ENCODE data around the gene MFSD12.
"Not testable (repeated sequence)": the region's sequence is repeated elsewhere in the genome, so short reads cannot be mapped to it uniquely, and the experiment has no call there.

The MFSD12 gene

GRCh38 chr19:3509566-3509989 is 47.8 kb downstream of the MFSD12 start:
- H3K4me1 ChIP-seq (ENCODE audit: control insufficient read depth, insufficient read depth, low read length) = 0 out of 2 replicates have a peak, but pooled peaks cover 2% of the 10 kb centered on the region
- H3K27me3 ChIP-seq (ENCODE audit: control insufficient read depth, insufficient read depth, low read length) = no peaks in the 10 kb centered on the region
- no peak overlapping the region for H3K27ac ChIP-seq (ENCODE audit: low read depth, low read length)
- no peak overlapping the region for H3K9ac ChIP-seq (ENCODE audit: low read depth, low read length)
- peaks cover 12% of the 10 kb centered on the region for H3K36me3 ChIP-seq (ENCODE audit: control insufficient read depth, insufficient read depth, low read length)
- H3K4me3 ChIP-seq (ENCODE audit: low read depth, low read length) = no peak overlapping the region
- no peaks in the 10 kb centered on the region for H3K9me3 ChIP-seq (ENCODE audit: control insufficient read depth, insufficient read depth, low read length)

- 0 out of 2 replicates have a peak, but pooled peaks cover 2% of the 10 kb centered on the region for H3K4me1 ChIP-seq (ENCODE audit: control insufficient read depth, insufficient read depth, low read length)
- H3K27me3 ChIP-seq (ENCODE audit: control insufficient read depth, insufficient read depth, low read length) = no peaks in the 10 kb centered on the region
- no peak overlapping the region for H3K4me3 ChIP-seq (ENCODE audit: low read depth, low read length)
- H3K9ac ChIP-seq (ENCODE audit: low read depth, low read length) = no peak overlapping the region
- H3K36me3 ChIP-seq (ENCODE audit: control insufficient read depth, insufficient read depth, low read length) = peaks cover 12% of the 10 kb centered on the region
- H3K27ac ChIP-seq (ENCODE audit: low read depth, low read length) = no peak overlapping the region
- no peaks in the 10 kb centered on the region for H3K9me3 ChIP-seq (ENCODE audit: control insufficient read depth, insufficient read depth, low read length)
Measured at GRCh38 chr19:3508771-3509535, 48.4 kb downstream of the MFSD12 start.

- H3K4me3 ChIP-seq (ENCODE audit: low read depth, low read length); H3K9me3 ChIP-seq (ENCODE audit: control insufficient read depth, insufficient read depth, low read length); H3K4me1 ChIP-seq (ENCODE audit: control insufficient read depth, insufficient read depth, low read length); H3K27ac ChIP-seq (ENCODE audit: low read depth, low read length); H3K9ac ChIP-seq (ENCODE audit: low read depth, low read length); H3K27me3 ChIP-seq (ENCODE audit: control insufficient read depth, insufficient read depth, low read length): not testable (repeated sequence)
- peaks cover 12% of the 10 kb centered on the region for H3K36me3 ChIP-seq (ENCODE audit: control insufficient read depth, insufficient read depth, low read length)
Measured at GRCh38 chr19:3508121-3508661, 49.2 kb downstream of the MFSD12 start.

- 0 out of 2 replicates have a peak, but pooled peaks cover 2% of the 10 kb centered on the region for H3K4me1 ChIP-seq (ENCODE audit: control insufficient read depth, insufficient read depth, low read length)
- H3K27ac ChIP-seq (ENCODE audit: low read depth, low read length) = peak overlapping the region; percentile 58
- H3K4me3 ChIP-seq (ENCODE audit: low read depth, low read length) = peak overlapping the region; percentile 77
- no peaks in the 10 kb centered on the region for H3K27me3 ChIP-seq (ENCODE audit: control insufficient read depth, insufficient read depth, low read length)
- H3K9ac ChIP-seq (ENCODE audit: low read depth, low read length) = no peak overlapping the region
- H3K9me3 ChIP-seq (ENCODE audit: control insufficient read depth, insufficient read depth, low read length) = no peaks in the 10 kb centered on the region
- peaks cover 12% of the 10 kb centered on the region for H3K36me3 ChIP-seq (ENCODE audit: control insufficient read depth, insufficient read depth, low read length)
Measured at GRCh38 chr19:3507371-3508120, 49.8 kb downstream of the MFSD12 start.

- Histone ChIP-seq H3K4me1 (ENCODE audit: control insufficient read depth, insufficient read depth, low read length) (0 out of 2 replicates have a peak, but pooled peaks cover 2% of the 10 kb centered on the region), H3K27me3 (ENCODE audit: control insufficient read depth, insufficient read depth, low read length) (no peaks in the 10 kb centered on the region), H3K9ac (ENCODE audit: low read depth, low read length) (no peak overlapping the region), H3K27ac (ENCODE audit: low read depth, low read length) (peak overlapping the region; percentile 63), H3K4me3 (ENCODE audit: low read depth, low read length) (peak overlapping the region; percentile 77), H3K36me3 (ENCODE audit: control insufficient read depth, insufficient read depth, low read length) (peaks cover 12% of the 10 kb centered on the region), H3K9me3 (ENCODE audit: control insufficient read depth, insufficient read depth, low read length) (no peaks in the 10 kb centered on the region)
Measured at GRCh38 chr19:3506384-3507340, 50.7 kb downstream of the MFSD12 start.

GRCh38 chr19:3505598-3506383 is 51.6 kb downstream of the MFSD12 start, which contains the start of gene FZR1:
Gene FZR1 (plus strand): TSS chr19:3506311. CDS start chr19:3522990, 16,679 bp downstream.
- Histone ChIP-seq H3K36me3 (ENCODE audit: control insufficient read depth, insufficient read depth, low read length) (peaks cover 12% of the 10 kb centered on the region), H3K9me3 (ENCODE audit: control insufficient read depth, insufficient read depth, low read length) (no peaks in the 10 kb centered on the region), H3K9ac (ENCODE audit: low read depth, low read length) (peak within 1 kb of the TSS; percentile 86), H3K4me1 (ENCODE audit: control insufficient read depth, insufficient read depth, low read length) (0 out of 2 replicates have a peak, but pooled peaks cover 2% of the 10 kb centered on the region), H3K4me3 (ENCODE audit: low read depth, low read length) (peak within 1 kb of the TSS; percentile 77), H3K27ac (ENCODE audit: low read depth, low read length) (peak within 1 kb of the TSS; percentile 96), H3K27me3 (ENCODE audit: control insufficient read depth, insufficient read depth, low read length) (no peaks in the 10 kb centered on the region)

- Histone ChIP-seq H3K9ac (ENCODE audit: low read depth, low read length) (no peak overlapping the region), H3K4me1 (ENCODE audit: control insufficient read depth, insufficient read depth, low read length) (0 out of 2 replicates have a peak, but pooled peaks cover 2% of the 10 kb centered on the region), H3K9me3 (ENCODE audit: control insufficient read depth, insufficient read depth, low read length) (no peaks in the 10 kb centered on the region), H3K4me3 (ENCODE audit: low read depth, low read length) (no peak overlapping the region), H3K36me3 (ENCODE audit: control insufficient read depth, insufficient read depth, low read length) (peaks cover 7% of the 10 kb centered on the region), H3K27ac (ENCODE audit: low read depth, low read length) (no peak overlapping the region), H3K27me3 (ENCODE audit: control insufficient read depth, insufficient read depth, low read length) (no peaks in the 10 kb centered on the region)
Measured at GRCh38 chr19:3504735-3505134, 52.7 kb downstream of the MFSD12 start.

- Histone ChIP-seq H3K9me3 (ENCODE audit: control insufficient read depth, insufficient read depth, low read length) (no peaks in the 10 kb centered on the region), H3K4me3 (ENCODE audit: low read depth, low read length) (no peak overlapping the region), H3K27ac (ENCODE audit: low read depth, low read length) (no peak overlapping the region), H3K4me1 (ENCODE audit: control insufficient read depth, insufficient read depth, low read length) (0 out of 2 replicates have a peak, but pooled peaks cover 2% of the 10 kb centered on the region), H3K9ac (ENCODE audit: low read depth, low read length) (no peak overlapping the region), H3K27me3 (ENCODE audit: control insufficient read depth, insufficient read depth, low read length) (no peaks in the 10 kb centered on the region), H3K36me3 (ENCODE audit: control insufficient read depth, insufficient read depth, low read length) (no peaks in the 10 kb centered on the region)
Measured at GRCh38 chr19:3503036-3503572, 54.3 kb downstream of the MFSD12 start.

- H3K4me1 ChIP-seq (ENCODE audit: control insufficient read depth, insufficient read depth, low read length) = no peaks in the 10 kb centered on the region
Measured at GRCh38 chr19:3501780-3502179, 55.6 kb downstream of the MFSD12 start.

More at GRCh38 chr19:3501780-3502179, 55.6 kb downstream of the MFSD12 start:
- Histone ChIP-seq H3K9ac (ENCODE audit: low read depth, low read length) (no peak overlapping the region), H3K9me3 (ENCODE audit: control insufficient read depth, insufficient read depth, low read length) (no peaks in the 10 kb centered on the region), H3K36me3 (ENCODE audit: control insufficient read depth, insufficient read depth, low read length) (peaks cover 8% of the 10 kb centered on the region; the same call in 1 of the 2 replicates), H3K4me3 (ENCODE audit: low read depth, low read length) (no peak overlapping the region), H3K27ac (ENCODE audit: low read depth, low read length) (no peak overlapping the region), H3K27me3 (ENCODE audit: control insufficient read depth, insufficient read depth, low read length) (no peaks in the 10 kb centered on the region)
